Gastroesophageal sphincter (tissue), 3 donors: ENCODE results near the gene ARMC12.

Source experiments
- CTCF ChIP-seq, 4 experiments: fragments of 200-600 bp in 2 of 4; fragments of 450-650 bp in 2 of 4; sonication (generic) in 1 of 4; IDR thresholded peaks; one replicate each; pipeline ENCODE4 v1.5.1; 2017 to 2019; ENCODE audit warnings: antibody characterized with exemption in 4 of 4, mild to moderate bottlenecking in 2 of 4, moderate library complexity in 2 of 4
- POLR2A ChIP-seq, 2 donors: fragments of 450-650 bp; IDR thresholded peaks; one replicate each; pipeline ENCODE4 v1.6.1; 2017; ENCODE audit warnings: antibody characterized with exemption in 2 of 2, mild to moderate bottlenecking in 2 of 2, moderate library complexity in 1 of 2
- POLR2AphosphoS5 ChIP-seq: sonication (generic); formaldehyde crosslinking; IDR thresholded peaks from one replicate; pipeline ENCODE4 v1.6.1; 2017; ENCODE audit warnings: antibody characterized with exemption

GRCh38 chr6:35745509-35745908 is 8.7 kb downstream of the ARMC12 start:
- TF ChIP-seq CTCF (IDR thresholded peaks at IDR 0.05) = no peak
- TF ChIP-seq POLR2AphosphoS5 = no peak
- no peak for TF ChIP-seq POLR2A (IDR thresholded peaks at IDR 0.05)
